H9 (cell line): ENCODE data around the gene SERPINB8. TPM values are rescaled to one million over a fixed set of nuclear protein-coding genes. Genes with fewer than 3 reads are reported as not detected.

Experiments used
- DNase-seq: peaks from one replicate; pipeline ENCODE4 v3.0.0-alpha.2; 2017
- H2AFZ ChIP-seq: one replicate; pipeline ENCODE4 v1.6.1; 2013; ENCODE audit warnings: mild to moderate bottlenecking, low read length, control low read depth, moderate library complexity
- H2AK5ac ChIP-seq: 2 replicates; pipeline ENCODE4 v1.6.1; 2013; ENCODE audit warnings: low read length, control low read depth, mixed read lengths; ENCODE audit not compliant: insufficient read length
- H2BK120ac ChIP-seq: one replicate; pipeline ENCODE4 v1.6.1; 2013; ENCODE audit warnings: low read depth, mild to moderate bottlenecking, low read length, control low read depth, inconsistent platforms; ENCODE audit not compliant: poor library complexity, severe bottlenecking
- H2BK12ac ChIP-seq: 2 replicates; pipeline ENCODE4 v1.6.1; 2013; ENCODE audit warnings: low read length, control low read depth, mixed read lengths, low read depth; ENCODE audit not compliant: insufficient read length
- H2BK15ac ChIP-seq: 2 replicates; pipeline ENCODE4 v1.6.1; 2013; ENCODE audit warnings: low read depth, low read length, control low read depth
- H2BK20ac ChIP-seq: one replicate; pipeline ENCODE4 v1.6.1; 2013; ENCODE audit warnings: low read depth, mild to moderate bottlenecking, low read length, control low read depth, inconsistent platforms; ENCODE audit not compliant: poor library complexity, severe bottlenecking
- H2BK5ac ChIP-seq: 2 replicates; pipeline ENCODE4 v1.6.1; 2013; ENCODE audit warnings: low read length, control low read depth, mixed read lengths; ENCODE audit not compliant: insufficient read length
- H3K14ac ChIP-seq: 2 replicates; pipeline ENCODE4 v1.6.1; 2013; ENCODE audit warnings: low read length, control low read depth; ENCODE audit not compliant: insufficient read depth
- H3K18ac ChIP-seq: 2 replicates; pipeline ENCODE4 v1.6.1; 2013; ENCODE audit warnings: low read depth, mild to moderate bottlenecking, mixed read lengths, low read length, control low read depth; ENCODE audit not compliant: insufficient read length
- H3K23ac ChIP-seq: 2 replicates; pipeline ENCODE4 v1.6.1; 2013; ENCODE audit warnings: low read length, control low read depth, mixed read lengths, low read depth; ENCODE audit not compliant: insufficient read length
- H3K23me2 ChIP-seq: 2 replicates; pipeline ENCODE4 v1.6.1; 2013; ENCODE audit warnings: low read depth, mild to moderate bottlenecking, mixed read lengths, low read length, control low read depth; ENCODE audit not compliant: insufficient read length, poor library complexity, severe bottlenecking
- H3K27ac ChIP-seq: 2 replicates; pipeline ENCODE4 v1.5.1; 2013; ENCODE audit warnings: low read length, control low read depth, mixed read lengths, low read depth; ENCODE audit not compliant: insufficient read length
- H3K27me3 ChIP-seq: 2 replicates; pipeline ENCODE4 v1.6.1; 2013; ENCODE audit warnings: low read length, control low read depth, inconsistent platforms; ENCODE audit not compliant: insufficient read depth
- H3K4ac ChIP-seq: 2 replicates; pipeline ENCODE4 v1.6.1; 2013; ENCODE audit warnings: low read depth, mild to moderate bottlenecking, control low read depth, inconsistent platforms, low read length, moderate library complexity
- H3K4me1 ChIP-seq: 2 replicates; pipeline ENCODE4 v1.6.1; 2013; ENCODE audit warnings: low read length, control low read depth, inconsistent platforms; ENCODE audit not compliant: insufficient read depth
- H3K4me2 ChIP-seq: 2 replicates; pipeline ENCODE4 v1.6.1; 2013; ENCODE audit warnings: low read length, control low read depth, mixed read lengths; ENCODE audit not compliant: insufficient read length, insufficient read depth
- H3K56ac ChIP-seq: 2 replicates; pipeline ENCODE4 v1.6.1; 2013; ENCODE audit warnings: low read depth, mild to moderate bottlenecking, mixed read lengths, low read length, control low read depth; ENCODE audit not compliant: insufficient read length
- H3K79me1 ChIP-seq: 2 replicates; pipeline ENCODE4 v1.6.1; 2013; ENCODE audit warnings: low read depth, mild to moderate bottlenecking, moderate library complexity, low read length, control low read depth, inconsistent platforms; ENCODE audit not compliant: insufficient read depth, poor library complexity, severe bottlenecking
- H3K79me2 ChIP-seq: 2 replicates; pipeline ENCODE4 v1.6.1; 2013; ENCODE audit warnings: low read length, control low read depth, inconsistent platforms; ENCODE audit not compliant: insufficient read depth
- H3K9ac ChIP-seq: 2 replicates; pipeline ENCODE4 v1.6.1; 2013; ENCODE audit warnings: low read length, control low read depth, mixed read lengths; ENCODE audit not compliant: insufficient read length; ENCODE audit errors: extremely low read depth
- H3K9me3 ChIP-seq: one replicate; pipeline ENCODE4 v1.6.1; 2013; ENCODE audit warnings: low read depth, low read length, inconsistent platforms; ENCODE audit not compliant: control insufficient read depth
- H3T11ph ChIP-seq: one replicate; pipeline ENCODE4 v1.6.1; 2013; ENCODE audit warnings: mild to moderate bottlenecking, low read length, control low read depth, inconsistent platforms
- H4K20me1 ChIP-seq: one replicate; pipeline ENCODE4 v1.6.1; 2013; ENCODE audit not compliant: control insufficient read depth, insufficient read length, insufficient read depth
- H4K5ac ChIP-seq: 2 replicates; pipeline ENCODE4 v1.6.1; 2013; ENCODE audit warnings: low read depth, mild to moderate bottlenecking, mixed read lengths, low read length, control low read depth; ENCODE audit not compliant: insufficient read length
- H4K8ac ChIP-seq: replicated peaks from 2 replicates; pipeline ENCODE4 v1.6.1; 2013; ENCODE audit warnings: low read length, control low read depth, mixed read lengths, low read depth; ENCODE audit not compliant: insufficient read length
- H4K91ac ChIP-seq: 2 replicates; pipeline ENCODE4 v1.6.1; 2013; ENCODE audit warnings: low read depth, mild to moderate bottlenecking, moderate library complexity, mixed read lengths, low read length, control low read depth; ENCODE audit not compliant: insufficient read length
- H3K27ac Mint-ChIP-seq, 3 experiments: 2 replicates in 2 of 3; 3 replicates in 1 of 3; pipeline ENCODE4 v1.8.0; 2020 to 2021; ENCODE audit warnings: mixed read lengths in 3 of 3, mild to moderate bottlenecking in 1 of 3, moderate library complexity in 1 of 3
- H3K27me3 Mint-ChIP-seq: 2 replicates; pipeline ENCODE4 v1.8.0; 2021; ENCODE audit warnings: low read depth, mild to moderate bottlenecking, moderate library complexity, mixed read lengths
- H3K36me3 Mint-ChIP-seq, 3 experiments: 2 replicates in 2 of 3; 3 replicates in 1 of 3; pipeline ENCODE4 v1.8.0; 2020 to 2021; ENCODE audit warnings: low read depth in 3 of 3, mixed read lengths in 3 of 3; ENCODE audit not compliant: insufficient read depth in 1 of 3
- H3K4me1 Mint-ChIP-seq, 2 experiments: 2 replicates each; pipeline ENCODE4 v1.8.0; 2020; ENCODE audit warnings: mixed read lengths in 2 of 2
- H3K4me3 Mint-ChIP-seq, 2 experiments: 2 replicates in 1 of 2; 3 replicates in 1 of 2; pipeline ENCODE4 v1.8.0; 2020 to 2021; ENCODE audit warnings: mild to moderate bottlenecking in 2 of 2, mixed read lengths in 2 of 2, moderate library complexity in 1 of 2
- H3K9me3 Mint-ChIP-seq, 2 experiments: 2 replicates in 1 of 2; 3 replicates in 1 of 2; pipeline ENCODE4 v1.8.0; 2020; ENCODE audit warnings: mild to moderate bottlenecking in 2 of 2, mixed read lengths in 2 of 2, moderate library complexity in 1 of 2
- CTCF ChIP-seq: fragments of 200-600 bp; sonication (generic); conservative IDR thresholded peaks from 3 replicates; pipeline ENCODE4 v1.8.0; 2021; ENCODE audit warnings: antibody characterized with exemption, mild to moderate bottlenecking
- WGBS: extraction: QIAGEN DNeasy Blood & Tissue Kit; methylation state at CpG from one replicate; pipeline ENCODE4 v1.1.7; 2013; ENCODE audit warnings: missing lambda C conversion rate, low lambda C conversion rate, mixed read lengths; ENCODE audit not compliant: insufficient read length; ENCODE audit errors: extremely low coverage; 5-methylcytosine and 5-hydroxymethylcytosine counted together
- total RNA-seq: library from RNA; stranded (reverse); gene quantifications from 2 replicates; pipeline ENCODE4 v1.2.1, GENCODE V29; 2021

Gene SERPINB8
- total RNA-seq, 1 experiment from 2014 or later, result 2.1 TPM

DNA sequence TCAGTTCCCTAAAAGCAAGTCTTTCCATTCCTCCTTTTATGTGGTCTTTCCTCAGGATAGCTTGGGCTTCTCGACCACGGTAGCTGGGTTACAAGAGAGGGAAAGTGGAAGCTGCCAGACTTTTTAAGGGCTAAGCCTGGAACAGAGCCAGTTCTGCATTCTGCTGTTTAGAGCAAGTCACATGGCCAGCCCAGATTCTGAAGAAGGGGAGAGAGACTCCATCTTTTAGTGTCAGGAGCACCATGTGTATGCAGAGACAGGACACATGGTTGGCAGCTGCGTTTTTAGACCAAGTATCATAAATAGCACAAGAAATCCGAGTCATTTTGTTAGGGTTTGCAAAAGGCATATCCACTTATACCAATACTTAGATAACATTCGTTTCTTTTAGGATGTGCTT, 16.1 kb upstream of the SERPINB8 start:
- no peak for TF ChIP-seq CTCF
- no peaks in the 10 kb centered on the region for H3K4me1 ChIP-seq
- H4K5ac ChIP-seq, result no peak overlapping the region

More for the DNA sequence above, 16.1 kb upstream of the SERPINB8 start:
- Histone ChIP-seq H2BK20ac (no peak overlapping the region), H3K56ac (no peak overlapping the region), H2BK15ac (no peak overlapping the region), H3K23me2 (peaks cover 2% of the 10 kb centered on the region), H2AK5ac (no peak overlapping the region), H3K9me3 (no peaks in the 10 kb centered on the region), H3K14ac (no peak overlapping the region), H4K8ac (no peak overlapping the region), H3K4ac (no peak overlapping the region), H3K9ac (no peak overlapping the region), H3K18ac (no peak overlapping the region), H3K4me2 (no peak overlapping the region), H3K79me2 (no peaks in the 10 kb centered on the region), H2BK5ac (no peak overlapping the region), H4K20me1 (no peaks in the 10 kb centered on the region), H3K27me3 (no peaks in the 10 kb centered on the region), H2BK12ac (no peak overlapping the region), H3T11ph (no peak overlapping the region), H4K91ac (no peak overlapping the region), H2BK120ac (no peak overlapping the region), H3K27ac (no peak overlapping the region), H3K79me1 (no peaks in the 10 kb centered on the region), H2AFZ (no peak overlapping the region), H3K23ac (no peak overlapping the region)
- Mint-ChIP-seq H3K9me3 (no peaks in the 10 kb centered on the region), H3K36me3 (no peaks in the 10 kb centered on the region), H3K4me1 (peaks cover 6 to 8% of the 10 kb centered on the region in 2 experiments), H3K27me3 (peaks cover 6% of the 10 kb centered on the region), H3K27ac (no peak overlapping the region), H3K4me3 (no peak overlapping the region)
- no CpG with 5 or more reads among the region's 5 CpGs for WGBS
- no peak for DNase-seq
